Stimulated activated CD4-positive, alpha-beta T cell treated with anti-CD3 and anti-CD28 coated beads, Interleukin-4, amount 100 ng/mL, for 1 hour (primary cell): ENCODE results near the gene CELF5.
"Not testable (repeated sequence)": the region's sequence is repeated elsewhere in the genome, so short reads cannot be mapped to it uniquely, and the experiment has no call there.

Experiments used
- DNase-seq: peaks from one replicate; pipeline ENCODE4 v3.0.0-alpha.2; 2020

Gene CELF5

GRCh38 chr19:3190921-3191805 lies 33.3 kb upstream of the CELF5 start:
- DNase-seq = no peak

DNA sequence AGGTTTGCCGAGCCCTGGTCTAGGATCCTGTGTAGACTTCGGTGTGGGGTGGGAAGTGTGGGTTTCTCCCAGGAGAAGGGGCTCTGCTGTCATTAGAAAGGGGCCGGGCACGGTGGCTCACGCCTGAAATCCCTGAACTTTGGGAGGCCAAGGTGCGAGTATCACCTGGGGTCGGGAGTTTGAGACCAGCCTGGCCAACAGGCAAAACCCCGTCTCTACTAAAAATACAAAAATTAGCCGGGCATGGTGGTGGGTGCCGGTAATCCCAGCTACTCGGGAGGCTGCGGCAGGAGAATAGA lies 32.7 kb upstream of the CELF5 start:
- not testable (repeated sequence) for DNase-seq

DNA sequence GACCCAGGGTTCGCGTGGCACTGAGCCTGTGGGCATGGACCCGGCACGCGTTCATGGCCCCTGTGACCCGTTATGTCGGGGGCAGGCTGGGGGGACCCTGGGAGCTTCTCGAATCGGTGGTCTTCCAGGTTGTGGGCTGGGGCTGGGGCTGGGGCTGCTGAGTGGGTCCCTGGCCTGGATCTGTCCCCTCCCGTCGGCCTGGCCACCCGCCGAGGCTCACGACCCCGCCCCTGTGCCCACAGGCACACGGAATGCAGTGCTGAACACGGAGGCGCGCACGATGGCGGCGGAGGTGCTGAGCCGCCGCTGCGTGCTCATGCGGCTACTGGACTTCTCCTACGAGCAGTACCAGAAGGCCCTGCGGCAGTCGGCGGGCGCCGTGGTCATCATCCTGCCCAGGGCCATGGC lies 32.2 kb upstream of the CELF5 start:
- no peak for DNase-seq

GRCh38 chr19:3192684-3193083 lies 31.8 kb upstream of the CELF5 start:
- no peak for DNase-seq

DNA sequence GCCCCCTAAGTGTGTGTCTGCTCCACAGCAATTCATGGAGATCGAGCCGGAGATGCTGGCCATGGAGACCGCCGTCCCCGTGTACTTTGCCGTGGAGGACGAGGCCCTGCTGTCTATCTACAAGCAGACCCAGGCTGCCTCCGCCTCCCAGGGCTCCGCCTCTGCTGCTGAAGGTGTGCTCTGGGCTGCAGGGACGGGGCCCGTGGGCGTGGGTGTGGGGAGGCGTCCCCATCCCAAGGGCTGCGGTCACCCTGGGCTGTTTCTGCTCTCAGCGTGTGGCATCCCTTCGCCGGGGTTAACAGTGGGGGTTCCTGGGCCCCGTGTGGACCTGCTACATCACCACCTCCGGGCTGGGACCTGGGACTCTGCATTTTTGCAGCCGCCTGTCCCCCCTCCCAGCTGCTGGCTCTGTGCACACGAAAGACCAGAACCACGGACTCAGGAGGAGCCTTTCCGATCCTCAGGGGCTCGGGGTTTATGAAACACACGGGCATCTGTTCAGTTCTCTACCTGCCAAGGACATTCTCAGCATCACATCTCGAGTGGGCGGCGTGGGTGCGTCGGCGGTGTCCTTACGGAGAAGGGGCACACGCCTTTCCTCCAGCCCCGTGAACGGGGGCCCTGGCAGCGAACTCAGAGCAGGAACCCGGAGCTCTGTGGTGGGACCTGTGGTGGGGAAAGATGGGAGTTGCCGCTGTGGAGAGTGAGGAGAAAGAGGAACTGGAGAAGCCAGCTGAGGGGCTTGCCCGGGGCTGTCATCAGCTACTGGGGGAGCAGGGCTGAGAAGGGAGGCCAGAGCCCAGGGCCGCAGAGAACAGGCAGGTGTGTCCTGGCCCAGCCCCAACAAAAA lies 31.0 kb upstream of the CELF5 start:
- DNase-seq = no peak

DNA sequence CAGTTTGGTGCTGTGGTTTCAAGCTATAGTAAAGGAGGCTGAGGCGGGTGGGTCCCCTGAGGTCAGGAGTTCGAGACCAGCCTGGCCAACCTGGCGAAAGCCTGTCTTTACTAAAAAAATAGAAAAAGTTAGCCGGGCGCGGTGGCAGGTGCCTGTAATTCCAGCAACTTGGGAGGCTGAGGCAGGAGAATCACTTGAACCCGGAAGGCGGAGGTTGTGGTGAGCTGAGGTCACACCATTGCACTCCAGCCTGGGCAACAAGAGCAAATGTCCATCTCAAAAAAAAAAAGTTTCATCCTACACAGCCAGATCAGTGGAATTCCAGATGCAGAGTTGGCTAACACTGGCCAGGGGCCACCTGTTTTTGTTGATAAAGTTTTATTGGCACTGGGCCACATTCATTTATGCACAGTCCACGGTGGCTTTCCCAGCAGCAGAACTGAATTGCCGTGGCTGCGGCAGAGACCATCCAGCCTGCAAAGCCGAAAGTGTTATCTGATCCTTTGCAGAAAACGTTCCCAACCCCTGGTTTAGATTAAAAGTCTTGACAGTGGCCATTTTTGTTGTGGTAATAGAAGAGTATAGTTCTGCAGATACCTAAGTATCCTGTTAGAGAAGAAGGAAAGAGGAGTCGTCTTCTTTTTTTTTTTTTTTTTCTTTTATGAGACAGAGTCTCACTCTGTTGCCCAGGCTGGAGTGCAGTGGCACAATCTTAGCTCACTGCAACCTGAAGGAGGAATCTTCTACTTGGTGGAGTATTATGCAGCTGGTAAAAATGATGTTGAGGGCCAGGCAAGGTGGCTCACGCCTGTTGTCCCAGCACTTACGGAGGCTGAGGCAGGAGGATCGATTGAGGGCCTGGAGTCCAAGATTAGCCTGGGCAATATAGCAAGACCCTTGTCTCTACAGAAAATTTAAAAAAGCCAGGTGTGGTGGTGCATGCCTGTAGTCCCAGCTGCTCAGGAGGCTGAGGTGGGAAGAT lies 30.1 kb upstream of the CELF5 start:
- no peak for DNase-seq

- DNase-seq = no peak
These were observed 28.2 kb upstream of the CELF5 start for GRCh38 chr19:3196064-3196932.

- no peak for DNase-seq
These were observed 27.6 kb upstream of the CELF5 start for GRCh38 chr19:3196933-3197205.

GRCh38 chr19:3198901-3199700 lies 25.4 kb upstream of the CELF5 start:
- no peak for DNase-seq

DNA sequence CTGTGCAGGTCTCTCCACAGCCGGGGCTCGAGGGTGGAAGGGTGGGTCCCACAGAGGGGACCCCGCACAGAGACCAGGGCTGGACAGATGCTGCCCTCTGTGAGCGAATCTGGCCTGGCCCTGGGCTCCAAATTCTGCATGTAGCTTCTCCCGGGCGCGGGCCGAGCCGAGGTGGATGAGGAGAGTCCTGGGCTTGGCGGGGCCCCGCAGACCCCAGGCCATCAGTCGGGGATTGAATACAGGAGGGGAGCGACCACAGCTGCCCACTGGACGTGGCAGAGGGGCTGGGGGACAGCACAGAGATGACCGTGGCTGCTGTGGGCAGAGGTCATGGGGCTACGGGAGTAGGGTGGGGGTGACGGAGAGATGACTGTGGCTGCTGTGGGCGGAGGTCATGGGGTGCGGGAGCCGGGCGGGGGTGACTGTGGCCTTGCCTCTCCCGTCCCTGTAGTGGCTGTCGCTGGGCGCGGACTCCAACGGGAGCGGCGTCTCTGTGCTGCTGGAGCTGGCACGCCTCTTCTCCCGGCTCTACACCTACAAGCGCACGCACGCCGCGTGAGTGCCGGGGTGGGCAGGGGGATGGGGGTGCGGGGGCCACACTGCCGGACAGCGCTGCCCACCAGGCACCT lies 23.3 kb upstream of the CELF5 start:
- DNase-seq = no peak

- no peak for DNase-seq
These were observed 22.6 kb upstream of the CELF5 start for GRCh38 chr19:3201911-3202310.

DNA sequence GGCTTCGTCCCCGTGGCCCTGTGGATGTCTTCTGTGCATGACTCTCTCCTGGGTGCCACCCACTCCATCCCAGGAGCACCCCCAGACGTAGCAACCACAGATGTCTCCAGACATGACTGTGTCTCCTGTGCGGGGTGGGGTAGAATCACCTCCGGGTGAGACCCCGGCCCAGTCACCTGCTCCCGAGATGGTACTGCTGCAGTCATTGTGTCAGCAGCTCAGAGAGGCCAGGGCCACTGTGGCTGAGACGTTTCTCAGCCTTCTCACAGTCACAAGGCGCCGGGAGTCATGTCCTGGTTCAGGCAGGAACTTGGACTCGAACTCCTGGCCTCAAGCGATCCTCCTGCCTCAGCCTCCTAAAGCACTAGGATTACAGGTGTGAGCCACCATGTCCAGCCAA lies 22.1 kb upstream of the CELF5 start:
- DNase-seq = no peak

- not testable (repeated sequence) for DNase-seq
These were observed 21.6 kb upstream of the CELF5 start for GRCh38 chr19:3202895-3203294.

- no peak for DNase-seq
These were observed 20.4 kb upstream of the CELF5 start for GRCh38 chr19:3203805-3204645.

DNA sequence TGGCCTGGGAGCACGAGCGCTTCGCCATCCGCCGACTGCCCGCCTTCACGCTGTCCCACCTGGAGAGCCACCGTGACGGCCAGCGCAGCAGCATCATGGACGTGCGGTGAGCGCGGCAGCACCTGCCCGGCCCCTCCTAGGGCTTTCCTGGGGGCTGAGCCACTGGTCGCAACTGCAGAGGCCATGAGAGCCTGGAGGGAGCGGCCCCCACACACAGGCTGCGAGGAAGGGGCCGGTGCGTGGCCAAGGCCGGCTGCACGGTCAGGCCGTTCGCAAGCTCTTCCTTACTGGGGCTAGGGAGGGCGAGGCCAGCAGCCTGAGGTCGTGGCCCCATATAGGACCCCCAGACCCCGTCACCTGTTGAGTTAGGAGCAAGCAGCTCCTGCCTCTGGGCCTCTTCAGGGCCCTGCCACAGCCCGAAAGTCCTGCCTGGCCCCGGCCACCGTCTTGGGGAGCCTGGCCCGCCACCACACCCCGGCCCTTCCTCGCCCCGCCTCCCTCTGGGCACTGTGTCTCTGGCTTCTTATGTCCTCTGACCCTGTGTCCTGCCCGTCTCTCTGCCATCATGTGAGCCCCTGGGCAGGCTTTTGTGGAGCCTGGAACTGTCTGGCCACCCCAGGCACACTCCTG lies 19.7 kb upstream of the CELF5 start:
- no peak for DNase-seq

DNA sequence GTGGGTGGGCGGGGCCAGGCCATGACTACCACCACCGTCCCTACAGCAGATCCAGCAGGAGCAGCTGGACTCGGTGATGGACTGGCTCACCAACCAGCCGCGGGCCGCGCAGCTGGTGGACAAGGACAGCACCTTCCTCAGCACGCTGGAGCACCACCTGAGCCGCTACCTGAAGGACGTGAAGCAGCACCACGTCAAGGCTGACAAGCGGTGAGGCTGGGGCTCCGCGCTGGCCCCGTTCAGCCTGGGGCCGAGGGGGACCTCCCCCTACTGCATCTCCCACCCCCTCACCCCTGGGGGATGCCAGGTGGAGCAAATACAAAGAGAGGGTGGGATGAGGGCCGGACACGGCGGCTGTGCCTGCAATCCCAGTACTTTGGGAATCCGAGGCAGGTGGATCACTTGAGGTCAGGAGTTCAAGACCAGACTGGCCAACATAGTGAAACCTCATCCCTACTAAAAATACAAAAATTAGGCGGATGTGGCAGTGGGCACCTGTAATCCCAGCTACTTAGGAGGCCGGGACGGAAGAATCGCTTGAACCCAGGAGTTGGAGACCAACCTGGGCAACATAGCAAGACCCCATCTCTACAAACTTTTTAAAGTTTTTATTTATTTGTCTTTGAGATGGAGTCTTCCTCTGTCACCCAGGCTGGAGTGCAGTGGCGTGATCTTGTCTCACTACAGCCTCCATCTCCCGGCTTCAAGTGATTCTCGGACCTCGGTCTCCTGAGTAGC lies 18.1 kb upstream of the CELF5 start:
- no peak for DNase-seq

DNA sequence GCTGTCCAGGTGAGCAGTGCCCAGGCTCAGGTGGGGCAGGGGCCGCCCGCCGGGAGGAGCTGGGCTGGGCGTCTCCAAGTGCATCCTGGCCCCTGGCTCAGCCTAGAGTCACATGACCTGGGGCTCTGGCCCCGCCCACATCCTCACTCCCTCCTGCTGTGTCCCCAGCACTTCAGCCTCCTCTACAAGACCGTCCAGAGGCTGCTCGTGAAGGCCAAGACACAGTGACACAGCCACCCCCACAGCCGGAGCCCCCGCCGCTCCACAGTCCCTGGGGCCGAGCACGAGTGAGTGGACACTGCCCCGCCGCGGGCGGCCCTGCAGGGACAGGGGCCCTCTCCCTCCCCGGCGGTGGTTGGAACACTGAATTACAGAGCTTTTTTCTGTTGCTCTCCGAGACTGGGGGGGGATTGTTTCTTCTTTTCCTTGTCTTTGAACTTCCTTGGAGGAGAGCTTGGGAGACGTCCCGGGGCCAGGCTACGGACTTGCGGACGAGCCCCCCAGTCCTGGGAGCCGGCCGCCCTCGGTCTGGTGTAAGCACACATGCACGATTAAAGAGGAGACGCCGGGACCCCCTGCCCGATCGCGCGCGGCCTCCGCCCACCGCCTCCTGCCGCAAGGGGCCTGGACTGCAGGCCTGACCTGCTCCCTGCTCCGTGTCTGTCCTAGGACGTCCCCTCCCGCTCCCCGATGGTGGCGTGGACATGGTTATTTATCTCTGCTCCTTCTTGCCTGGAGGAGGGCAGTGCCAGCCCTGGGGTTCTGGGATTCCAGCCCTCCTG lies 16.8 kb upstream of the CELF5 start:
- DNase-seq = no peak
